OCI-LY7 (cell line): ENCODE data around the gene C10orf71. TPM values are rescaled to one million over a fixed set of nuclear protein-coding genes. Genes with fewer than 3 reads are reported as not detected.

Source experiments
- BruUV-seq: library from RNA; stranded (reverse); fragments of 400-500 nt; replicated peaks from 2 replicates; lab custom pipeline; 2021; lab: Mats Ljungman, UMichigan
- CTCF ChIA-PET: fragments of 300-600 bp; sonication (Branson Sonifier 250); formaldehyde crosslinking; loops from one replicate; lab custom pipeline; 2022; ENCODE audit warnings: antibody characterized with exemption; ENCODE audit not compliant: unreplicated experiment; lab: Charles Lee
- POLR2A ChIA-PET: fragments of 300-600 bp; sonication (Branson Sonifier 250); formaldehyde crosslinking; loops from one replicate; lab custom pipeline; 2022; ENCODE audit warnings: antibody characterized with exemption; lab: Charles Lee
- DNase-seq: peaks from one replicate; pipeline ENCODE4 v3.0.0-alpha.2; 2015; ENCODE audit warnings: low spot score
- H2AFZ ChIP-seq: fragments of 200-600 bp; sonication (generic), shearing (Covaris generic); 2 replicates; pipeline ENCODE4 v1.6.1; 2014; ENCODE audit warnings: mild to moderate bottlenecking, antibody characterized with exemption, low read length, moderate library complexity
- H3K27ac ChIP-seq: fragments of 200-600 bp; sonication (generic); 2 replicates; pipeline ENCODE4 v1.5.1; 2014; ENCODE audit warnings: mixed run types, low read depth, mild to moderate bottlenecking, moderate library complexity, low read length, inconsistent platforms; ENCODE audit not compliant: poor library complexity, severe bottlenecking
- H3K36me3 ChIP-seq: fragments of 200-600 bp; sonication (generic); 2 replicates; pipeline ENCODE4 v1.6.1; 2014; ENCODE audit warnings: mild to moderate bottlenecking, antibody characterized with exemption, low read length, moderate library complexity, mixed read lengths; ENCODE audit not compliant: insufficient read depth
- H3K4me1 ChIP-seq: fragments of 200-600 bp; sonication (generic); 2 replicates; pipeline ENCODE4 v1.5.1; 2014; ENCODE audit warnings: mild to moderate bottlenecking, low read length; ENCODE audit not compliant: insufficient read depth, poor library complexity, severe bottlenecking
- H3K4me2 ChIP-seq: fragments of 200-600 bp; sonication (generic); 2 replicates; pipeline ENCODE4 v1.6.1; 2014; ENCODE audit warnings: mild to moderate bottlenecking, low read length
- H3K4me3 ChIP-seq: fragments of 200-600 bp; sonication (generic); 2 replicates; pipeline ENCODE4 v1.5.1; 2014; ENCODE audit warnings: mild to moderate bottlenecking, low read depth, low read length; ENCODE audit not compliant: poor library complexity, severe bottlenecking
- H3K79me2 ChIP-seq: fragments of 200-600 bp; sonication (generic); 2 replicates; pipeline ENCODE4 v1.6.1; 2016; ENCODE audit warnings: low read depth, mild to moderate bottlenecking, low read length, moderate library complexity, mixed read lengths; ENCODE audit not compliant: insufficient read depth
- H3K9me2 ChIP-seq: fragments of 200-600 bp; sonication (generic); 2 replicates; pipeline ENCODE4 v1.6.1; 2016; ENCODE audit warnings: mild to moderate bottlenecking, low read length, mixed read lengths; ENCODE audit not compliant: insufficient read depth
- H3K9me3 ChIP-seq: fragments of 200-600 bp; sonication (generic); 2 replicates; pipeline ENCODE4 v1.6.1; 2014; ENCODE audit warnings: mild to moderate bottlenecking, mixed run types, low read length, mixed read lengths
- H4K20me1 ChIP-seq: fragments of 200-600 bp; sonication (generic); 2 replicates; pipeline ENCODE4 v1.6.1; 2014; ENCODE audit warnings: mild to moderate bottlenecking, antibody characterized with exemption, low read length, moderate library complexity, mixed read lengths; ENCODE audit not compliant: insufficient read depth
- EZH2phosphoT487 ChIP-seq: fragments of 200-600 bp; sonication (generic); IDR thresholded peaks from 2 replicates; pipeline ENCODE4 v1.6.1; 2018; ENCODE audit warnings: low read depth, borderline replicate concordance, mild to moderate bottlenecking, mixed run types, antibody characterized with exemption, low read length, moderate library complexity, mixed read lengths
- intact Hi-C: fragments of 100-400 bp; cut with micrococcal nuclease; formaldehyde crosslinking; loops from one replicate; pipeline ENCODE4 v1.10.0; 2022; ENCODE audit not compliant: unreplicated experiment
- total RNA-seq, 2 experiments: library from RNA; depleted of rRNA in 1 of 2; stranded (reverse); fragments of >200 nt in 1 of 2; shearing (Covaris generic) in 1 of 2; gene quantifications; 2 replicates each; pipeline ENCODE4 v1.2.3, GENCODE V29; 2014 to 2022
- TF ChIP-seq, protein P1 (sequence below): fragments of 200-600 bp; sonication (generic); conservative IDR thresholded peaks from 2 replicates; pipeline ENCODE4 v1.5.1; 2014; ENCODE audit warnings: mild to moderate bottlenecking, antibody characterized with exemption, low read length, moderate library complexity, mixed read lengths

C10orf71 gene
- total RNA-seq, 2 experiments from 2014 or later: 0.06 to 0.08 TPM

DNA sequence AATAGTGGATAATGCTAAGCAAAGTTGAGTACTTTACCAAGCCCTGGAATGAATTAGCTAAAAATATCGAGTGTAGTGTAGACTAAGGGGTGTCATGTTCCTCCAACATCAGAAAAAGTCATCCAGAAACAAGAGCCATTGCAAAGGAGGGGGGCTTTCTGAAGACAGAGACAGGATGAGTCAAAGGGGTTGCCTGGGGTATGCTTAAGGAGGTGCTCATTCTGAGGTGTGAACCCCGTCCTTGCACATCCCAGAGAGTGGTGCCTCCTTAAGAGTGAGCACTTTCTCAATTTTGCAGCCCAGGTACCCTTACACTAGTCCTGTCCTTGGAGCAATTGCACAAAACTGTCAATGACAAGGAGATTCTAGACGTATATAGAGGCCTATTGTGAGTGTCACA is 43.1 kb upstream of the C10orf71 start:
- Histone ChIP-seq H3K79me2 (no peaks in the 10 kb centered on the region), H3K9me3 (no peaks in the 10 kb centered on the region), H2AFZ (no peak overlapping the region), H3K4me3 (no peak overlapping the region), H3K27ac (no peak overlapping the region), H4K20me1 (no peaks in the 10 kb centered on the region), H3K36me3 (no peaks in the 10 kb centered on the region), H3K4me2 (no peak overlapping the region), H3K9me2 (no peaks in the 10 kb centered on the region), H3K4me1 (no peaks in the 10 kb centered on the region)
- CTCF ChIA-PET: no interaction called here
- no peak for DNase-seq
- no TSS peak for BruUV-seq
- intact Hi-C loops: no loop called here
- no peak for TF ChIP-seq EZH2phosphoT487
- TF ChIP-seq, protein P1, sequence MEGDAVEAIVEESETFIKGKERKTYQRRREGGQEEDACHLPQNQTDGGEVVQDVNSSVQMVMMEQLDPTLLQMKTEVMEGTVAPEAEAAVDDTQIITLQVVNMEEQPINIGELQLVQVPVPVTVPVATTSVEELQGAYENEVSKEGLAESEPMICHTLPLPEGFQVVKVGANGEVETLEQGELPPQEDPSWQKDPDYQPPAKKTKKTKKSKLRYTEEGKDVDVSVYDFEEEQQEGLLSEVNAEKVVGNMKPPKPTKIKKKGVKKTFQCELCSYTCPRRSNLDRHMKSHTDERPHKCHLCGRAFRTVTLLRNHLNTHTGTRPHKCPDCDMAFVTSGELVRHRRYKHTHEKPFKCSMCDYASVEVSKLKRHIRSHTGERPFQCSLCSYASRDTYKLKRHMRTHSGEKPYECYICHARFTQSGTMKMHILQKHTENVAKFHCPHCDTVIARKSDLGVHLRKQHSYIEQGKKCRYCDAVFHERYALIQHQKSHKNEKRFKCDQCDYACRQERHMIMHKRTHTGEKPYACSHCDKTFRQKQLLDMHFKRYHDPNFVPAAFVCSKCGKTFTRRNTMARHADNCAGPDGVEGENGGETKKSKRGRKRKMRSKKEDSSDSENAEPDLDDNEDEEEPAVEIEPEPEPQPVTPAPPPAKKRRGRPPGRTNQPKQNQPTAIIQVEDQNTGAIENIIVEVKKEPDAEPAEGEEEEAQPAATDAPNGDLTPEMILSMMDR: no peak
- POLR2A ChIA-PET: no interaction called here

DNA sequence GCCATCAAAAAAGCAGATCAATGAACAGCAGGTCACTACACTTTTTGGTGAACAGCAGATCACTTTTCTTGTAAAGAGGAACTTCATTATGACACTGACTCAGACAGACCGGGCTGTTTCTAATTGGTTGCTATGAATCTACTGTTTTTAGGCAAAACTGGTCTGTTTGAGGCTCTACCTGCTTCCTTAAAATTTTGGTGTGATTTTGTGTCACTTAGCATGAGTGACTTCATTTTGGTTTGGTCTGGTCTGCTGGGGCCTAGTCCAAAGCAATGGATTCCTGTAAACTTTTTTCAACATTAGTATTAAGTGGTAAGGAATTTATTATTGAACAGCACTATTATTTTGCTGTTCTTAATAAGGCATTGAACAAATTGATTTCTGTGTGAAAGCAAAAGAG is 41.8 kb upstream of the C10orf71 start:
- Histone ChIP-seq H4K20me1 (no peaks in the 10 kb centered on the region), H3K9me2 (no peaks in the 10 kb centered on the region), H3K9me3 (no peaks in the 10 kb centered on the region), H3K4me2 (no peak overlapping the region), H3K4me1 (no peaks in the 10 kb centered on the region), H3K4me3 (no peak overlapping the region), H2AFZ (no peak overlapping the region), H3K36me3 (no peaks in the 10 kb centered on the region), H3K27ac (no peak overlapping the region), H3K79me2 (no peaks in the 10 kb centered on the region)
- CTCF ChIA-PET: no interaction called here
- intact Hi-C loops: no loop called here
- TF ChIP-seq, protein P1: no peak
- POLR2A ChIA-PET: interaction anchor here (0.8 kb wide), 1 partner anchor 21 kb away, joined by 3 read pairs; no protein-coding TSS in a partner anchor
- DNase-seq: peak; percentile 3
- no TSS peak for BruUV-seq

DNA sequence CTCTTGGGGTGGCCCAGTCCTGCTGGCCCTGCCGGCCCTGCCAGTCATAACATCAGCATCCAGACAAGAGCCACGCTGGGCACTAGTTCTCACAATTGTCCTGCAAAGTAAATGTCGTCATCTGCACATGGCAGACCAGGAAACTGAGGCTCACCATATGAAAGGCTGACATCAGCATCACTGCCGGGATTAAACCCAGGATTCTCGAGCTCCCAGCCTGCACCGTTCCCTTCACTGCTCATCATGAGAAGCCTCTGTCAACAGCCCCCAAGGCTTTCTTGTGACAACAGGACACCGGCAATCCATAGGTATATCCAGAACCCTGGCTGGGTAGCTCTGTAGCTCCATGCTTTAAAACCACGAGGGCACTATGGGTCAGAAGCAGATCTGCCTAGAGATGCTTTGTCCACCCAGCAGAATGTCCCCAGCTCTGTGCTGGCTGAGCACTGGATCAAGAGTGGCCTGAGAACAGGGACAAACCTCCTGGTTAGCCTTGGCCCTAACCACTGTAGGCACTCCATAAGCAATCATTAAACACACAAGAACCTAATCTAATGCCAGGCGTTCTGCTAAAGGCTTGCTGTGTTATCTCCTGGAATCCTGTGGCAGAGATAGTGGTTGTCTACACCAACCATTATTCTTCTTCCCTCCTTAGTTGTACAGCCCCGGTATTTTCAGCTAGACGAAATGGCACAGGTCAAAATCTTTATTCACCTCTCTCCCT is 41.2 kb upstream of the C10orf71 start:
- Histone ChIP-seq H3K4me2 (no peak overlapping the region), H4K20me1 (no peaks in the 10 kb centered on the region), H2AFZ (no peak overlapping the region), H3K9me2 (no peaks in the 10 kb centered on the region), H3K4me1 (no peaks in the 10 kb centered on the region), H3K9me3 (no peaks in the 10 kb centered on the region), H3K36me3 (no peaks in the 10 kb centered on the region), H3K79me2 (no peaks in the 10 kb centered on the region), H3K27ac (no peak overlapping the region), H3K4me3 (no peak overlapping the region)
- no peak for TF ChIP-seq EZH2phosphoT487
- TF ChIP-seq, protein P1: no peak
- DNase-seq: no peak
- intact Hi-C loops: no loop called here
- BruUV-seq: no TSS peak
- ChIA-PET POLR2A (no interaction called here), CTCF (no interaction called here)
